ENCODE measurements around the gene GFOD1. TPM values are rescaled to one million over a fixed set of nuclear protein-coding genes. Genes with fewer than 3 reads are reported as not detected.

GFOD1 gene
- total RNA-seq, 2 experiments from 2014 or later: 22.6 to 35.0 TPM

DNA sequence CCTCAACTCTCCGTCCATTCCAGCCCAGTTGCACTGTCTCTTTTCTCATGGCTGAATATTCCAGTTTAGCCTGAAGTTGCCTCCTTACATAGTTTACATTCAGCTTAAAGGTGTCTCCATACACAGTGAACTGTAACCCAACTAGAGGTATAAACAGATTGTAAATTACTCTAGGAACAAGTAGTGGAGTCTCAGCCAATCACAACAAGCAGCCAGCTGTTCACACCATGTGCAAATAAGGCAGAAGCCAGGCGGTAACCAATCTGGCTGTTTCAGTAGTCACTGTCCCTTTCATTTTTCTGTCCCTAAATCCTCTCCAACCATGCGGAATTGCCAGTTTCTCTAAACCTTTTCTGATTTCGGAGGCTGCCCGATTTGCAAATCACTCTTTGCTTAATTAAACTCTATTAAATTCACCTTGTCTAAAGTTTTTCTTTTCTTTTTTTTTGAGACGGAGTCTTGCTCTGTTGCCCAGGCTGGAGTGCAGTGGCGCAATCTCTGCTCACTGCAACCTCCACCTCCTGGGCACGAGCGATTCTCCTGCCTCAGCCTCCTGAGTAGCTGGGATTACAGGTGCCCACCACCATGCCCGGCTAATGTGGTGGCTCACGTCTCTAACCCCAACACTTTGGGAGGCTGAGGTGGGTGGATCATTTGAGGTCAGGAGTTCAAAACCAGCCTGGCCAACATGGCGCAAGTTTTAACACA lies 37.6 kb upstream of the GFOD1 start:
- no peaks in the 10 kb centered on the region for H3K36me3 ChIP-seq (ENCODE audit: insufficient read depth, low read length)
- H3K4me1 ChIP-seq (ENCODE audit: insufficient read depth, low read length, poor library complexity, severe bottlenecking): peaks cover 67% of the 10 kb centered on the region
- DNase-seq (ENCODE audit: low spot score): peak; percentile 55
- ChIA-PET POLR2A (interaction anchor here (0.6 to 2.6 kb wide), 11 partner anchors 9 to 250 kb away, joined by 3 to 22 read pairs (median 6); partner anchors contain the start of genes NOL7 and TBC1D7), CTCF (ENCODE audit: unreplicated experiment) (interaction anchor here (1.2 kb wide), 1 partner anchor 39 kb away, joined by 3 read pairs; no protein-coding TSS in a partner anchor)
- peak overlapping the region; percentile 99 for H3K27ac ChIP-seq (ENCODE audit: low read depth, low read length, poor library complexity, severe bottlenecking)
- no TSS peak for BruUV-seq (replicated peaks)
- no peaks in the 10 kb centered on the region for H4K20me1 ChIP-seq (ENCODE audit: insufficient read depth, low read length)
- no peak overlapping the region for H3K4me3 ChIP-seq (ENCODE audit: low read depth, low read length, poor library complexity, severe bottlenecking)
- no peaks in the 10 kb centered on the region for H3K9me2 ChIP-seq (ENCODE audit: insufficient read depth, low read length)
- intact Hi-C loops (cut with micrococcal nuclease; ENCODE audit: unreplicated experiment): loop anchor here (5.0 kb wide), 1 partner anchor 187 kb away; the partner anchor contains the start of gene RANBP9
- H3K4me2 ChIP-seq (ENCODE audit: low read length): peak overlapping the region; percentile 96
- H2AFZ ChIP-seq (ENCODE audit: low read length): peak overlapping the region; percentile 89; the same call in 1 of the 2 replicates
- no peaks in the 10 kb centered on the region for H3K79me2 ChIP-seq (ENCODE audit: insufficient read depth, low read depth, low read length)
- TF ChIP-seq, protein P1, sequence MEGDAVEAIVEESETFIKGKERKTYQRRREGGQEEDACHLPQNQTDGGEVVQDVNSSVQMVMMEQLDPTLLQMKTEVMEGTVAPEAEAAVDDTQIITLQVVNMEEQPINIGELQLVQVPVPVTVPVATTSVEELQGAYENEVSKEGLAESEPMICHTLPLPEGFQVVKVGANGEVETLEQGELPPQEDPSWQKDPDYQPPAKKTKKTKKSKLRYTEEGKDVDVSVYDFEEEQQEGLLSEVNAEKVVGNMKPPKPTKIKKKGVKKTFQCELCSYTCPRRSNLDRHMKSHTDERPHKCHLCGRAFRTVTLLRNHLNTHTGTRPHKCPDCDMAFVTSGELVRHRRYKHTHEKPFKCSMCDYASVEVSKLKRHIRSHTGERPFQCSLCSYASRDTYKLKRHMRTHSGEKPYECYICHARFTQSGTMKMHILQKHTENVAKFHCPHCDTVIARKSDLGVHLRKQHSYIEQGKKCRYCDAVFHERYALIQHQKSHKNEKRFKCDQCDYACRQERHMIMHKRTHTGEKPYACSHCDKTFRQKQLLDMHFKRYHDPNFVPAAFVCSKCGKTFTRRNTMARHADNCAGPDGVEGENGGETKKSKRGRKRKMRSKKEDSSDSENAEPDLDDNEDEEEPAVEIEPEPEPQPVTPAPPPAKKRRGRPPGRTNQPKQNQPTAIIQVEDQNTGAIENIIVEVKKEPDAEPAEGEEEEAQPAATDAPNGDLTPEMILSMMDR (conservative IDR thresholded peaks at IDR 0.05; ENCODE audit: low read length): no peak
- no peak for TF ChIP-seq EZH2phosphoT487 (IDR thresholded peaks at IDR 0.05; ENCODE audit: borderline replicate concordance, low read depth, low read length)
- H3K9me3 ChIP-seq (ENCODE audit: low read length): no peaks in the 10 kb centered on the region

DNA sequence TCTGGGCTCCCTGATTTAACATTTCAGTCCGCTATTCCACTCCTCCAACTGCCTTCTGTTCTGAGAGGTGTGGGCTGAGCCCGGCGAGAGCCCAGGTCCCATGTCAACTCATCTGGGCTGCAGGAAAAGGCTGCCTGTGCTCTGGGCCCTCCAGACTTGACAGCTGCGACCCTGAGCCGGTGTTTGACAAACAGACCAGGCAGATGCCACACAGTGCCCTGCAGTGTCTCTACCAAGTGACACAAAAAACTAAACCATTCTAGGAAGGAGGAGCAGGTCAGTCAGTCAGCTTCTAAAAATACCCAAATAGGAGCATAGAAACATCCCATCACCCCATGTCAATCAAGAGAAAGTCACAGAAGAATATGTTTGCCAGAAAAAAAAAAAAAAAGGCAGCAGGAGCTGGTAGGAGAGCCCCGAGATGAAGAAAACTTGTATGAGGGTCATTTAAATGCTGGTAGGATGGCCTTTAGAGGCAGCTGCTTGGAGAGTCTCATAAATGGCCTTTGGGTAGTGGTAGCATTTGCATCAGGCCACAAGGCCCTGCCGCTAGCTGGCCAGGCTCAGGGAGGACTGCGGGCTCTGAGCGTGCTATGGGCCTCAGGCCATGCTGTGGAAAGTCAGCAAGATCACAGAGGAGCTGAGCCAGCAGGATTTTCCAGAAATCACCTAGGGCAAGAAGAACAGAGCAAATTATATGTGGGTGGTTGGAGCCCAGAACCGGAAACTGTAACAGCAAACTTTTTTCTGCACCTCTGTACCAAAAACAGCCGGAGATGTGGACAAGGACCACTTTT lies 36.6 kb upstream of the GFOD1 start:
- H3K4me3 ChIP-seq (ENCODE audit: low read depth, low read length, poor library complexity, severe bottlenecking): no peak overlapping the region
- DNase-seq (ENCODE audit: low spot score): peak; percentile 50
- TF ChIP-seq EZH2phosphoT487 (IDR thresholded peaks at IDR 0.05; ENCODE audit: borderline replicate concordance, low read depth, low read length): no peak
- TF ChIP-seq, protein P1 (conservative IDR thresholded peaks at IDR 0.05; ENCODE audit: low read length): no peak
- peak overlapping the region; percentile 44 for H3K4me2 ChIP-seq (ENCODE audit: low read length)
- H3K36me3 ChIP-seq (ENCODE audit: insufficient read depth, low read length): no peaks in the 10 kb centered on the region
- BruUV-seq (replicated peaks): no TSS peak
- H3K4me1 ChIP-seq (ENCODE audit: insufficient read depth, low read length, poor library complexity, severe bottlenecking): peaks cover 61% of the 10 kb centered on the region
- peak overlapping the region; percentile 89 for H2AFZ ChIP-seq (ENCODE audit: low read length)
- H3K9me3 ChIP-seq (ENCODE audit: low read length): no peaks in the 10 kb centered on the region
- no peaks in the 10 kb centered on the region for H4K20me1 ChIP-seq (ENCODE audit: insufficient read depth, low read length)
- CTCF ChIA-PET (ENCODE audit: unreplicated experiment): no interaction called here
- no peaks in the 10 kb centered on the region for H3K79me2 ChIP-seq (ENCODE audit: insufficient read depth, low read depth, low read length)
- POLR2A ChIA-PET: interaction anchor here (0.6 to 1.6 kb wide), 10 partner anchors 8 to 1142 kb away, joined by 3 to 13 read pairs (median 4); partner anchors contain the start of gene NOL7
- H3K9me2 ChIP-seq (ENCODE audit: insufficient read depth, low read length): no peaks in the 10 kb centered on the region
- intact Hi-C loops (cut with micrococcal nuclease; ENCODE audit: unreplicated experiment): no loop called here
- peak overlapping the region; percentile 99 for H3K27ac ChIP-seq (ENCODE audit: low read depth, low read length, poor library complexity, severe bottlenecking)

Measured in OCI-LY7 (cell line).